Gastrocnemius medialis (tissue), 4 donors: ENCODE measurements around the gene SORT1.

Source experiments
- POLR2A ChIP-seq, 2 donors: fragments of 450-650 bp; IDR thresholded peaks; one replicate each; pipeline ENCODE4 v1.6.1; 2017; ENCODE audit warnings: antibody characterized with exemption in 2 of 2, mild to moderate bottlenecking in 2 of 2, moderate library complexity in 2 of 2
- TF ChIP-seq, protein P1 (sequence below), 5 experiments: fragments of 450-650 bp in 3 of 5; fragments of 200-600 bp in 2 of 5; sonication (generic) in 2 of 5; IDR thresholded peaks in 4 of 5; conservative IDR thresholded peaks in 1 of 5; 1 replicate in 4 of 5; 2 replicates in 1 of 5; pipeline ENCODE4 v1.5.1; 2016 to 2019; ENCODE audit warnings: antibody characterized with exemption in 5 of 5, mild to moderate bottlenecking in 3 of 5, moderate library complexity in 3 of 5

- TF ChIP-seq, protein P1, sequence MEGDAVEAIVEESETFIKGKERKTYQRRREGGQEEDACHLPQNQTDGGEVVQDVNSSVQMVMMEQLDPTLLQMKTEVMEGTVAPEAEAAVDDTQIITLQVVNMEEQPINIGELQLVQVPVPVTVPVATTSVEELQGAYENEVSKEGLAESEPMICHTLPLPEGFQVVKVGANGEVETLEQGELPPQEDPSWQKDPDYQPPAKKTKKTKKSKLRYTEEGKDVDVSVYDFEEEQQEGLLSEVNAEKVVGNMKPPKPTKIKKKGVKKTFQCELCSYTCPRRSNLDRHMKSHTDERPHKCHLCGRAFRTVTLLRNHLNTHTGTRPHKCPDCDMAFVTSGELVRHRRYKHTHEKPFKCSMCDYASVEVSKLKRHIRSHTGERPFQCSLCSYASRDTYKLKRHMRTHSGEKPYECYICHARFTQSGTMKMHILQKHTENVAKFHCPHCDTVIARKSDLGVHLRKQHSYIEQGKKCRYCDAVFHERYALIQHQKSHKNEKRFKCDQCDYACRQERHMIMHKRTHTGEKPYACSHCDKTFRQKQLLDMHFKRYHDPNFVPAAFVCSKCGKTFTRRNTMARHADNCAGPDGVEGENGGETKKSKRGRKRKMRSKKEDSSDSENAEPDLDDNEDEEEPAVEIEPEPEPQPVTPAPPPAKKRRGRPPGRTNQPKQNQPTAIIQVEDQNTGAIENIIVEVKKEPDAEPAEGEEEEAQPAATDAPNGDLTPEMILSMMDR (IDR thresholded peaks at IDR 0.05 in 4 of 5, conservative IDR thresholded peaks at IDR 0.05 in 1 of 5) = no peak
- TF ChIP-seq POLR2A (IDR thresholded peaks at IDR 0.05) = no peak
Observed at GRCh38 chr1:109269212-109269980, 128.3 kb downstream of the SORT1 start.
